IgD-negative memory B cell (primary cell): Measurements from ENCODE around the gene TMEM87B. TPM values are rescaled to one million over a fixed set of nuclear protein-coding genes. Genes with fewer than 3 reads are reported as not detected.
A peak's percentile ranks its signal among the peaks of the same experiment; 100 is the strongest.
"Not testable (repeated sequence)": the region's sequence is repeated elsewhere in the genome, so short reads cannot be mapped to it uniquely, and the experiment has no call there.

Source experiments
- H3K27ac Mint-ChIP-seq, 3 donors: one replicate each; pipeline ENCODE4 v1.8.0; 2020 to 2022; ENCODE audit warnings: mild to moderate bottlenecking in 3 of 3, mixed read lengths in 3 of 3, moderate library complexity in 1 of 3
- H3K27me3 Mint-ChIP-seq: one replicate; pipeline ENCODE4 v1.8.0; 2021; ENCODE audit warnings: mixed read lengths
- H3K36me3 Mint-ChIP-seq: one replicate; pipeline ENCODE4 v1.8.0; 2020; ENCODE audit warnings: mild to moderate bottlenecking, mixed read lengths
- H3K4me1 Mint-ChIP-seq, 3 donors: one replicate each; pipeline ENCODE4 v1.8.0; 2020 to 2022; ENCODE audit warnings: mixed read lengths in 3 of 3, mild to moderate bottlenecking in 1 of 3
- H3K4me3 Mint-ChIP-seq, 4 donors: one replicate each; pipeline ENCODE4 v1.8.0; 2020 to 2022; ENCODE audit warnings: mild to moderate bottlenecking in 4 of 4, mixed read lengths in 4 of 4, moderate library complexity in 3 of 4
- H3K9me3 Mint-ChIP-seq, 3 donors: one replicate each; pipeline ENCODE4 v1.8.0; 2020 to 2021; ENCODE audit warnings: mixed read lengths in 3 of 3, mild to moderate bottlenecking in 1 of 3
- polyA plus RNA-seq: library from polyadenylated mRNA; unstranded; fragments of 300-500 nt; fragmentation: Illumina TruSeq; gene quantifications from one replicate; pipeline ENCODE4 v1.2.3, GENCODE V29; 2021

TMEM87B gene
- polyA plus RNA-seq, 1 donor from 2014 or later, result 11.0 TPM

DNA sequence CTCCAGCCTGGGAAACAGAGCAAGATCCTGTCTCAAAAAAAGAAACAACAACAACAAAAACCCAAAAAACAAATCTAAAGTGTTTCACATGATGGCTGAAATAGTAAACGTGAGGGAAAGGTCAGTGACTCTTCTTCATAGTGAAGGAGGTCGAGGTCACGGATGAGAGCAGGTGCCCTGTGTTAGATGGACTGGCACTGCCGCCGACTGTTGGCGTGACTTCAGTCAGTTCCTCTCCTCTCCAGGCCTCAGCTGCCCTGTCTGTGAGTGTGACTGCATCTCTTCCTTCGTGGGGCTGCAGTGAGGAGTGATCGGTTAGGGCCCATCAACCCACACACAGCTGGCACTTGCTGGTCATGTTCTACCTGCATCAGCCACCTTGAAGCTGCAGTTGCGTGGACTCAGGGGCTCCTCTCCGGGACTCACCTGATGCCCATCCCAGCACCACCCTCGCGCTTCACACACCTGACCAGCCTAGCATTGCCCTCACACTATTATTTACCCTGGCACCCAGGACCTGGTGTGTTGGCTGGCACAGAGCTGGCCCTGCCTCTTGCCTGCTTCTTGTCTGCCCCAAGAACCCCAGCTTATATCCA is 30.1 kb upstream of the TMEM87B start:
- no peaks in the 10 kb centered on the region for H3K4me1 Mint-ChIP-seq
- H3K4me3 Mint-ChIP-seq, result no peak overlapping the region
- H3K27ac Mint-ChIP-seq, result no peak overlapping the region
- H3K27me3 Mint-ChIP-seq, result peaks cover 2% of the 10 kb centered on the region
- H3K36me3 Mint-ChIP-seq, result no peaks in the 10 kb centered on the region
- no peaks in the 10 kb centered on the region for H3K9me3 Mint-ChIP-seq

DNA sequence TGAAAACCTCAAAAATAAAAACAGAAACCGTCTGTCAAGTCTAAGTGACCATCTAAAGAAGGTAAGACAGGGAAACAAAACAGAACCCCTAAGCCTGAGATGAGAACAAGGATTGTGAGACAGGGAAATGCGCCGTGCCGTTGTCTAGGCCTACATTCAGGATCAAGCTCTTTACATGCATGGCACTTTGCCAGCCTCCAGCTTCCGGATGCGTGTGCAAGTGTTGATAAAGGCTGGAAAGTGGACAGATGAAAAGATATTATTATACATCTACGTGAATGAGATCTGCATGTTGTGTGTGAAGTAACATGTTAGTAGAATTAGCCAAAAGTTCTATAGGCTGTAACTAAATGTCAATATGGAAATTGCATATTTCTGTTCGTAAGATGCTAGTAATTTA is 28.6 kb upstream of the TMEM87B start:
- no peaks in the 10 kb centered on the region for H3K9me3 Mint-ChIP-seq
- no peak overlapping the region for H3K27ac Mint-ChIP-seq
- H3K4me1 Mint-ChIP-seq, result no peaks in the 10 kb centered on the region
- no peak overlapping the region for H3K4me3 Mint-ChIP-seq
- H3K27me3 Mint-ChIP-seq, result no peaks in the 10 kb centered on the region
- no peaks in the 10 kb centered on the region for H3K36me3 Mint-ChIP-seq

DNA sequence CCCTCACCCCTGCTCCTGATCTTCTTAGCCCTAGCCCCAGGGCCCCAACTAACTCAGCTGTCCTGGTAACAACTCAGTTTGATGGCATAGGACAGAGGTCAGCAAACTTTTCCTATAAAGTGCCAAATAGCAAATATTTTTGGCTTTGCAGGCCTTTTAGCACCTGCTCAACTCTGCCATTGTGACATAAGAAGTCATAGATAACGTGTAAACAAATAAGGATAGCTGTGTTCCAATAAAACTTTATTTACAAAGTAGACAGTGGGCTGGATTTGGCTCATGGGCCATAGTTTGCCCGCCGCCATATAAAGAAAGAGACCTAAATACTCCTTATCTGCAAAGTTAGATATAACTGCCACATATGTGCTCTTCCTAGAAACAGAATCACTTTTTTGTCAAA is 27.3 kb upstream of the TMEM87B start:
- no peaks in the 10 kb centered on the region for H3K4me1 Mint-ChIP-seq
- peaks cover under 1% of the 10 kb centered on the region for H3K27me3 Mint-ChIP-seq
- H3K27ac Mint-ChIP-seq, result no peak overlapping the region
- no peaks in the 10 kb centered on the region for H3K36me3 Mint-ChIP-seq
- H3K9me3 Mint-ChIP-seq, result no peaks in the 10 kb centered on the region
- H3K4me3 Mint-ChIP-seq, result no peak overlapping the region

DNA sequence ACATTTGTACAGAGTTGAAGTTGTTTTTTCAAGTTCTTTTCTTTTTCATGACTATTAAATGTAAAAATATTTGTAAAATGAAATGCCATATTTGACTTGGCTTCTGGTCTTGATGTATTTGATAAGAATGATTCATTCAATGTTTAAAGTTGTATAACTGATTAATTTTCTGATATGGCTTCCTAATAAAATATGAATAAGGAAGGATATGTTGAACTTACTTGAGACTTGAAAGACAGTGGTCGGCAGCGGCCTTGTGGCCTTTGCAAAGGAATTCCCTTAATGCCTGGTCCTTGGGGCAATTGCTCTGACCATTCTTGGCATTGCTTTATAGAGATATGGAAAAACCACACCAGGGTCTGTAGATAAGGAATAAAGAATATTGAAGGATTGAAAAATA is 25.9 kb upstream of the TMEM87B start:
- peaks cover 2% of the 10 kb centered on the region for H3K27me3 Mint-ChIP-seq
- H3K9me3 Mint-ChIP-seq, result no peaks in the 10 kb centered on the region
- H3K4me3 Mint-ChIP-seq, result no peak overlapping the region
- H3K4me1 Mint-ChIP-seq, result no peaks in the 10 kb centered on the region
- no peak overlapping the region for H3K27ac Mint-ChIP-seq
- H3K36me3 Mint-ChIP-seq, result no peaks in the 10 kb centered on the region

DNA sequence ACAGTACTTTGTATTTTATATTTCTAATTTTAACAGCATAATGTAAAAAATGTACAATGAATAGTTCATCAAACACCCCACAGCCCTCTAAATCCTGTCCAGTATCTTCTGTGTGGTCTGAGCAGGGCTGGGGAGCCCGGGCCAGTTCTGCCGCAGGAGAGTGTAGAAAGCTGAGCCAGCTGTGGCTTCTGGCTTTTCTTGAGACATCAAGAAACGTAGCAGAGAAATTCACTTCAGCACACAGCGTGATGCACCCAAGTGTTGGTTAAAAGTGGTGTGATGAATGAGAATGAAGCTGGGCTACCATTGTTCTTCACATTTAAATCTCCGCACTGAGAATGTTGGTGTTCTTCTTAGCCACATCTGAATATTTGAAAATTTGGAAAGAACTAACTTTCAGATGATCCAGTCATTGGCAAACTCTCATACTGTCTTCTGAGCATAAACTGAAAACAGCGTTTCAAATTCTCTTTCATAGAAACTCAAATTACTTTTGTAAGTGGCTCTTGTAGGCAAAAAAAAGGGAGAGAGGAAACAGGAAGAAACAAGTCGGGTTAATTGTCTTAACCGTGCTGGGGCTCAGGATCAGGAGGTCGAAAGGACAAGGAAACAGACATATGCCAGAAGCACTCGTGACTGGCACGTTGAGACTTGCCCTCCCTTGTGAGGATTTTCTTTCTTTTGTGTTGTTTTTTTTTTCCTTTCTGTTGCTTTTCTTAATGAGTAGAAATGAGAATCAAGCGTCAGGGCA is 23.4 kb upstream of the TMEM87B start:
- H3K4me3 Mint-ChIP-seq, result no peak overlapping the region
- H3K27me3 Mint-ChIP-seq, result peaks cover 2% of the 10 kb centered on the region
- peaks cover 0 to 3% (median 0%) of the 10 kb centered on the region in 3 donors for H3K9me3 Mint-ChIP-seq
- H3K27ac Mint-ChIP-seq, result no peak overlapping the region
- no peaks in the 10 kb centered on the region for H3K4me1 Mint-ChIP-seq
- H3K36me3 Mint-ChIP-seq, result no peaks in the 10 kb centered on the region

DNA sequence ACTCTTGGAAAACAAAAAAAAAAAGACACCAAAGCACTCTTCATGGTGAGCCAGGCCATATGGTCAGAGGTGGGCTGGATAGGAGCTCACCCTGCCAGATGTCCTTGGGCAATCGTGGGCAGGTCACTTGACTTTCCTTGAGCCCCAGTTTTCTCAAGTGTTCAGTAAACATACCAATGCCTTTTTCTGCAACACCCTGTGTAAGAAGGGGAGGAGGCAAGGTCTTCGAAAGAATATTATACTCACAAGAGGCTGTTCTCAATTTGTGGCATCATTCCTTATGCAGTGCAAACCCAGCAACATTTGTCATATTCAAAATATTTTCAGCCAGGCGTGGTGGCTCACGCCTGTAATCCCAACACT is 22.9 kb upstream of the TMEM87B start:
- H3K27ac Mint-ChIP-seq, result no peak overlapping the region
- H3K9me3 Mint-ChIP-seq, result peaks cover 0 to 4% (median 1%) of the 10 kb centered on the region in 3 donors
- no peaks in the 10 kb centered on the region for H3K4me1 Mint-ChIP-seq
- no peak overlapping the region for H3K4me3 Mint-ChIP-seq
- H3K36me3 Mint-ChIP-seq, result no peaks in the 10 kb centered on the region
- peaks cover 2% of the 10 kb centered on the region for H3K27me3 Mint-ChIP-seq

DNA sequence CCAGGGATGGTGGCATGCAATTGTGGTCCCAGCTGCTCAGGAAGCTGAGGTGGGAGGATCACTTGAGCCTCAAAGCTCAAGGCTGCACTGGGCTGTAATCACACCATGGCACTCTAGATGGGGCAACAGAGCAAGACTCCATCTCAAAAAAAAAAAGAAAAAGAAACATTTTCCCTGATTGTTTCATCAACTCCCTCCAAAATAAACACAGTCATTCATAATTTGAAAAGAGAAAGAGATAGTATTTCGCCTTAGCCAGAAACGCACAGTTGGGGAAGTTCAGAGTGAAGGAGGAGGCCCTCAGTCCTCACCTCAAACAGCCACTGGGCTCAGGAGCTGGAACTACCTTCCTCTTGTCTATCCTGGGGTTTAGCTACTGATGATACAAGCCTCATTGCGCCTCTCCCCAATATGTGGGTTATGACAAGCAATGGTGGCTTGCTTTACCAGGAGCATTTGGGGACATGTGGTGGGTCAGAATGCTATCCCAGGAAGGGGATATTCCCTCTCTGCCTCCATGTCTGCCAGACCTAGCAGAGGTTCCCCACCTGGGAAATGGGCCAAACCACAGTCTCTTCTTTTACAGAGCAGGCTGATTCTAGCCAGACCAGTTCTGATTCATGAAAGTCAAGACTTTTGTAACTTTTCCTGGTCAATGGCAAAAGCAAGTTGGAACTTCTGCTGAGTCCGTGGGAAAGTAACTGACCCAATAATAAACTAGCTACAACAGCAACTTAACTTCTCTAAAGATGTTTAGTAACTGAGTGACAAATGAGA is 22.2 kb upstream of the TMEM87B start:
- Mint-ChIP-seq H3K4me3 (peak overlapping the region in 1 of 4 donors; percentile 43), H3K36me3 (no peaks in the 10 kb centered on the region), H3K27ac (no peak overlapping the region), H3K9me3 (peaks cover 5 to 8% (median 8%) of the 10 kb centered on the region in 3 donors), H3K27me3 (peaks cover 2% of the 10 kb centered on the region), H3K4me1 (no peaks in the 10 kb centered on the region)

DNA sequence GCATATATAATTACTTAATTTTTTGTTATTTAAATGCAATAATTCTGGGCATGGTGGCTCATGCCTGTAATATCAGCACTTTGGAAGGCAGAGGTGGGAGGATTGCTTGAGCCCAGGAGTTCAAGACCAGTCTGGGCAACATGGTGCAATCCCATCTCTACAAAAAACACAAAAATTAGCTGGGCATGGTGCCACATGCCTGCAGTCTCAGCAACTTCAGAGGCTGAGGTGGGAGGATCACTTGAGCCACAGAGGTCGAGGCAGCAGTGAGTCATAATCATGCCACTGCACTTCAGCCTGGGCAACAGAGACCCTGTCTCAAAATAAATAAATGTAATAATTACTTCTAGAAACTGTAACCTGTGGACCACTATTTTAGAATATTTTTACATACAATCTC is 21.5 kb upstream of the TMEM87B start:
- Mint-ChIP-seq H3K4me3 (no peak overlapping the region), H3K27ac (no peak overlapping the region), H3K9me3 (peaks cover 5 to 8% (median 8%) of the 10 kb centered on the region in 3 donors), H3K27me3 (peaks cover 2% of the 10 kb centered on the region), H3K4me1 (no peaks in the 10 kb centered on the region), H3K36me3 (peaks cover 4% of the 10 kb centered on the region)

DNA sequence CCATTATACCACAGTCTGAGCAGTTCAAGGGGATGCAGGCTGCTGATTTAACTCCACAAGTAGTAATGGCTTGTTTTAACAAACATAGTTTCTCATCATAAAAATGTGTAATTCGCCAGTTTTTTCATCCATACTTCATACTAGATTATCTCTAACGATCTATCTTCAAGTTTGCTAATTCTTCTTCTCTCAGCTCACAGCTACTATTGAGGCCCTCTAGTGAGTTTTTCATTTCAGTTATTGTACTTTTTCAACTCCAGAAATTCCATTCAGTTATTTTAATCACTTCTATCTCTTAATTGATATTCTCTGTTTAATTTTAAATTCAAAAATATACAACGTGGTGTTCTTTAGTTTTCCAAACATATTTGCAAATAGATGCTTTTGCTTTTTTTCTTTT is 20.1 kb upstream of the TMEM87B start:
- Mint-ChIP-seq H3K4me3 (no peak overlapping the region), H3K27ac (no peak overlapping the region), H3K27me3 (peaks cover 2% of the 10 kb centered on the region), H3K9me3 (peaks cover 5 to 8% (median 8%) of the 10 kb centered on the region in 3 donors), H3K36me3 (peaks cover 4% of the 10 kb centered on the region), H3K4me1 (no peaks in the 10 kb centered on the region)

DNA sequence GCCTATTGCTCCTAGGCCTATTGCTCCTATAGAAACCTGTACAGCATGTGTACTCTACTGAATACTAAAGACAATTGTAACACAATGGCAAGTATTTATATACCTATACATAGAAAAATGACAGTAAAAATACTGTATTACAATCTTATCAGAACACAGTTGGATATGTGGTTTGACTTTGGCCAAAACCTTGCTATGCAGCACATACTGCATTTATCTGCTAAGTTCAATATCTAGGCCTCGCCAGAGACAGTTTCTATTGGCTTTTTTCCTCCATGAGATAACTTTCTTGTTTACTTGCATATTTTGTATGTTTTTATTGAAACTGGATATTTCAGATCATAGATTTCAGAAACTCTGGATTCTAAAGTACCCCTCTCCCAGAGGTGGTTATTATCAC is 19.3 kb upstream of the TMEM87B start:
- H3K4me3 Mint-ChIP-seq, result no peak overlapping the region
- H3K36me3 Mint-ChIP-seq, result peaks cover 4% of the 10 kb centered on the region
- H3K9me3 Mint-ChIP-seq, result peaks cover 5 to 8% (median 8%) of the 10 kb centered on the region in 3 donors
- H3K4me1 Mint-ChIP-seq, result no peaks in the 10 kb centered on the region
- H3K27ac Mint-ChIP-seq, result no peak overlapping the region
- peaks cover 2% of the 10 kb centered on the region for H3K27me3 Mint-ChIP-seq

DNA sequence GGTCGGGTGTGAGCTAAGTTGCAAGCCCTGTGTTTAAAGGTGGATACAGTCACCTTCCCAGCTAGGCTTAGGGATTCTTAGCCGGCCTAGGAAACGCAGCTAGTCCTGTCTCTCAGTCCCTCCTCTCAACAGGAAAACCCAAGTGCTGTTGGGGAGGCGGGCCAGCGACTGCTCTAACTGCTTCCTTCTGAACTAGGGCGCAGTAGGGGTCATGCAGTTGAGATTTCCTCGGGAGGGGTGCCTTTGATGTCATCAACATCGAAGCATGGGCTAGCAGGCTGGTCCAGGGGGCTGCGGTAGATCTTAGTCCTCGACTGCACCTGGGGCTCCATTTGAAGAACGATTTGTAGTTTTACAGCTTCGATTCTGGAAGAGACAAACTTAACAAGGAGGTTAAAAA is 15.5 kb upstream of the TMEM87B start:
- not testable (repeated sequence) for H3K4me1 Mint-ChIP-seq, H3K27me3 Mint-ChIP-seq, H3K36me3 Mint-ChIP-seq, H3K27ac Mint-ChIP-seq, H3K9me3 Mint-ChIP-seq, H3K4me3 Mint-ChIP-seq

DNA sequence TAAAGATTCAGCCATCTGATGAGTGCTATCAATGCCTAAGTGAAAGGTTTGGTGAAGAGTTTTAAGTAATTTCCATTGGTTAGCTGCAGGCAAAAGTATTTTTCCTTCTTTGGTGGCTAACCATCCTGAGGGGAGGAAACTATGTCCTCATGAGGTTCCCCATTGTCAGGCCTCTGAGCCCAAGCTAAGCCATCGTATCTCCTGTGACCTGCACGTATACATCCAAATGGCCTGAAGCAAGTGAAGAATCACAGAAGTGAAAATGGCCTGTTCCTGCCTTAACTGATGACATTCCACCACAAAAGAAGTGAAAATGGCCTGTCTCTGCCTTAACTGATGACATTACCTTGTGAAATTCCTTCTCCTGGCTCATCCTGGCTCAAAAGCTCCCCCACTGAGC is 15.0 kb upstream of the TMEM87B start:
- H3K4me1 Mint-ChIP-seq, H3K36me3 Mint-ChIP-seq, H3K4me3 Mint-ChIP-seq, H3K27me3 Mint-ChIP-seq, H3K27ac Mint-ChIP-seq: not testable (repeated sequence)
- H3K9me3 Mint-ChIP-seq, result peaks cover 5 to 11% (median 8%) of the 10 kb centered on the region in 3 donors

DNA sequence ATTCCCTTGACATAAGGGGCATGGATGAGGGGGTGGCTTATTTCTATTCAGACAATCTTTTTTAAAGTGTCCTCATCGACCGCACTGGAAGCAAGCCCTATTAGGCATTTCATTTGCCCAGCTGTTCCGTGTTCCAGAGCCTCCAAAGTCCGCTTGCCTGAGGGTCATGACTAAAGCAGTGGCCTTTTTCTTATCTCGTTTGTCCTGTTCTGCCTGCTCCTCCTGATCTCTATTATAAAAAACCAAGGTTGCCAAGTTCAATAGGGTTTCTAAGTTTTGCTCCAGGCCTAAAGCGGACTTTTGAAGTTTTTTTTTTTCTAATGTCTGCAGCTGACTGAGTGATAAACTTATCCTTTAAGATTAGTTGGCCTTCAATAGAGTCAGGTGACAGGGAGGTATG is 13.6 kb upstream of the TMEM87B start:
- H3K4me3 Mint-ChIP-seq, H3K27me3 Mint-ChIP-seq, H3K36me3 Mint-ChIP-seq, H3K4me1 Mint-ChIP-seq, H3K27ac Mint-ChIP-seq: not testable (repeated sequence)
- H3K9me3 Mint-ChIP-seq, result peaks cover 8 to 24% (median 11%) of the 10 kb centered on the region in 3 donors

DNA sequence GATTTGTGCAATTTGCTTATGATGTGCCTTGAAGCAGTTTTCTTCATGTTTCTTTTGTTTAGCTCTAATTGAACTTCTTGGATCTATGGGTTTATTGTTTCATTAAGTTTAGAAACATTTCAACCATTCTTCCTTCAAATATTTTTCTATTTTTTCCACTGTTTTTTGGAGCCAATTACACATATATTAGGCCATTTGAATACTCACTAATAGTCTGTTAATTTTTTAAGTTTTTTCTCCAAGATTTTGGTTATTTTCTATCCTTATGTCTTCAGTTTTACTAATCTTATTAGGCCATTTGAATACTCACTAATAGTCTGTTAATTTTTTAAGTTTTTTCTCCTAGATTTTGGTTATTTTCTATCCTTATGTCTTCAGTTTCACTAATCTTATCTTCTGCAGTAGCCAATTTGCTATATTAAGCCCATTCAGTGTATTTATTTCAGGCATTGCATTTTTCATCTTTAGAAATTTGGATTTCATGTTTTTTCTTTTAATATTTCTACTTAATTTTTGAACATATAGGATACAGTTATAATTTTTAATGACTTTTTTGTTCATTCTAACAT is 9.5 kb upstream of the TMEM87B start:
- Mint-ChIP-seq H3K27me3 (peaks cover 5% of the 10 kb centered on the region), H3K4me3 (no peak overlapping the region), H3K36me3 (peaks cover 2% of the 10 kb centered on the region), H3K4me1 (no peaks in the 10 kb centered on the region), H3K9me3 (peaks cover 3 to 17% (median 8%) of the 10 kb centered on the region in 3 donors), H3K27ac (no peak overlapping the region)

DNA sequence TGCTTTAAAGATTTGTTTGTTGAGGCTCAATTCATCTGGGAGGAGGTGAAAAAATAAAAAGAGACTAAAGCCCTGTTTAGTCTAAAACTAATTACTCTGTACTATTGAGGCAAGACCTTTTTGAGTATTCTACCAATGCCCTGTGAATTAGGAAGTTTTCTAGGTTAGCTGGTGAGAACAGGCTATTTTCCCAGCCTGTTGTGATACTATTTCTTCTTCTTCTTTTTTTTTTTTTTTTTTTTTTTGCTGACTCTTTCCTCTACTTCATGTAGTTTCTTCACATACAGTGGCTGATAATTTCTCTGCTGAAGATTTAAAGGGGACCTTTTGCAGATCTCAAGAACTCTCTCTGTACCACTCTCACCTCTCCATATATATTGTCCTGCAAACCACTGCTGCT is 8.8 kb upstream of the TMEM87B start:
- H3K27ac Mint-ChIP-seq, result no peak overlapping the region
- H3K36me3 Mint-ChIP-seq, result peaks cover 2% of the 10 kb centered on the region
- H3K4me3 Mint-ChIP-seq, result peak overlapping the region in 1 of 4 donors; percentile 38
- H3K4me1 Mint-ChIP-seq, result no peaks in the 10 kb centered on the region
- H3K27me3 Mint-ChIP-seq, result peaks cover 5% of the 10 kb centered on the region
- peaks cover 3 to 17% (median 8%) of the 10 kb centered on the region in 3 donors for H3K9me3 Mint-ChIP-seq
